ENCODE measurements around the gene MAGEA9.
A peak's percentile ranks its signal among the peaks of the same experiment; 100 is the strongest.
"Not testable (repeated sequence)": the region's sequence is repeated elsewhere in the genome, so short reads cannot be mapped to it uniquely, and the experiment has no call there.

The MAGEA9 gene

GRCh38 chrX:149818652-149819051, 36.9 kb downstream of the MAGEA9 start:
- DNase-seq = no peak

- no peak for DNase-seq
Observed at GRCh38 chrX:149819371-149819770, 37.6 kb downstream of the MAGEA9 start.

GRCh38 chrX:149825424-149825823, 43.7 kb downstream of the MAGEA9 start:
- peak; percentile 26 for DNase-seq

- no peak for DNase-seq
Observed at GRCh38 chrX:149827254-149827653, 45.5 kb downstream of the MAGEA9 start.

- no peak for DNase-seq
Observed at GRCh38 chrX:149829751-149830191, 48.0 kb downstream of the MAGEA9 start.

- peak; percentile 36 for DNase-seq
Observed at GRCh38 chrX:149830192-149830873, 48.6 kb downstream of the MAGEA9 start.

- no peak for DNase-seq
Observed at GRCh38 chrX:149831473-149831872, 49.7 kb downstream of the MAGEA9 start.

- DNase-seq = not testable (repeated sequence)
Observed at GRCh38 chrX:149836728-149837127, 55.0 kb downstream of the MAGEA9 start.

GRCh38 chrX:149837167-149837566, 55.4 kb downstream of the MAGEA9 start:
- DNase-seq = no peak
